Measurements from ENCODE around the gene ACTA2. TPM values are rescaled to one million over a fixed set of nuclear protein-coding genes. Genes with fewer than 3 reads are reported as not detected.
A peak's percentile ranks its signal among the peaks of the same experiment; 100 is the strongest.
"Not testable (repeated sequence)": the region's sequence is repeated elsewhere in the genome, so short reads cannot be mapped to it uniquely, and the experiment has no call there.

ACTA2 gene
- total RNA-seq, 1 donor from 2014 or later, result 25.5 TPM

- DNase-seq, result no peak
These were observed 3.5 kb downstream of the ACTA2 start for GRCh38 chr10:88949051-88949450.

- no peak for DNase-seq
These were observed 5.5 kb downstream of the ACTA2 start for GRCh38 chr10:88946965-88947590.

DNA sequence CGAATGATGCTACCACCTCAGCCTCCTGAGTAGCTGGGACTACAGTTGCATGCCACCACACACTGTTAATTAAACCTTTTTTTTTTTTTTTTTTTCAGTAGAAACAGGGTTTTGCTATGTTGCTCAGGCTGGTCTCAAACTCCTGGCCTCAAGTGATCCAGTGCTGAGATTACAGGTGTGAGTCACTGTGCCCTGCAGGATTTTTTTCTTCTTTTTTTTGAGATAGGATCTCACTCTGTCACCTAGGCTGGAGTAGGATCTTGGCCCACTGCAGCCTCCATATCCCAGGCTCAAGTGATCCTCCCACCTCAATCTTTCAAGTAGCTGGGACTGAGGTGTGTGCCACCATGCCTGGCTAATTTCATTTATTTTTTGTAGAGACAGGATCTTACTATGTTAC is 6.4 kb downstream of the ACTA2 start:
- no peak for DNase-seq

GRCh38 chr10:88944813-88945212 is 7.8 kb downstream of the ACTA2 start:
- DNase-seq, result no peak

- DNase-seq, result no peak
These were observed 8.8 kb downstream of the ACTA2 start for GRCh38 chr10:88943778-88944177.

DNA sequence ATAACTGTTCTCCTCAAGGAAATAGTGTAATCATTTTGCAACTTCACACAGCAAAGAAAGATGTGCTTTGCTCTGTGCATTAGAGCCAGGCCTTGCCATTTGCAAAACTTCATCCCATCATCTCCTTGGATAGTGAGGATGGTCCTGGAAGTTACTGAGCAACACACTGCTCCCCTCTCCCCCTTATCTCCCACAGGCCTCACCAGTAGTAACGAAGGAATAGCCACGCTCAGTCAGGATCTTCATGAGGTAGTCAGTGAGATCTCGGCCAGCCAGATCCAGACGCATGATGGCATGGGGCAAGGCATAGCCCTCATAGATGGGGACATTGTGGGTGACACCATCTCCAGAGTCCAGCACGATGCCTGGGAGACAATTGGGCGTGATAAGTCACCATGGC is 11.5 kb downstream of the ACTA2 start:
- DNase-seq, result no peak

GRCh38 chr10:88938938-88939337 is 13.6 kb downstream of the ACTA2 start:
- no peak for DNase-seq

- DNase-seq, result no peak
These were observed 14.5 kb downstream of the ACTA2 start for GRCh38 chr10:88938039-88938438.

DNA sequence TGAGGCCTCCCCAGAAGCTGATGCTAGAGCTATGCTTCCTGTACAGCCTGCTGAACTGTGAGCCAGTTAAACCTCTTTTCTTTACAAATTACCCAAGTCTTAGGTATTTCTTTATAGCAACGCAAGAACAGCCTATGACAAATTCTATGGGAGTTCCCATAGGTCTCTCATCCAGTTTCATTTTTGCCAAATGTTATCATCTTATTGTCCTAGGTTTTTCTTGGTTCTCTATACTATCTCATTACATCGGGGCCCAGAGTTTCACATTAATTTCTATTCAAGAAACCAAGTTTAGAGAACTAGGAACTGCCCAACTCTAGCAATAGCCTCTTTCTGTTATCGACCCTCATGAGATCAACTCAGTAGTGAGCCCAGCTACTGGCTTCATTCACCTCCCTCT is 15.9 kb downstream of the ACTA2 start:
- no peak for DNase-seq

GRCh38 chr10:88934900-88935672 is 17.5 kb downstream of the ACTA2 start:
- peak; percentile 89 for DNase-seq

DNA sequence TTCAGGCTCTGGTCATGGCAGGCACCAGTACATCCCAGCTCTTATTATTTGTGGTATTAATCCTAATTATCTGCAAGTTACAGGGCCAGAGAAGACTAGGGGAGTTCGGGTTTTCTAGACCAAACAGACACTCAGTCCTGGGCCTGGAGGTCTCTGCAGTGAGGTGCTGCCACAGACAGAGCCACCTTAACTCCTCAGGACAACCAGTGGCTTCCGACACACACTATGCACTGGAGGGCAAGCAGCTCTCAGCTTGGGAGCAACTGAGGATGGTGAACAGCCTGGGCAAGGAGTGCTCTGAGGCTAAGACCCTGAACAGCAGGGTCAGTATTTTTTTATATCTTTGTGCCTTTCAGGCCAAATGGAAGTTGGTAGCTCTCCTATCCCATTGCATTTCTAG is 19.0 kb downstream of the ACTA2 start:
- no peak for DNase-seq

- DNase-seq, result peak; percentile 77
These were observed 19.9 kb downstream of the ACTA2 start for GRCh38 chr10:88932539-88933256.

GRCh38 chr10:88932029-88932428 is 20.5 kb downstream of the ACTA2 start:
- DNase-seq, result not testable (repeated sequence)

DNA sequence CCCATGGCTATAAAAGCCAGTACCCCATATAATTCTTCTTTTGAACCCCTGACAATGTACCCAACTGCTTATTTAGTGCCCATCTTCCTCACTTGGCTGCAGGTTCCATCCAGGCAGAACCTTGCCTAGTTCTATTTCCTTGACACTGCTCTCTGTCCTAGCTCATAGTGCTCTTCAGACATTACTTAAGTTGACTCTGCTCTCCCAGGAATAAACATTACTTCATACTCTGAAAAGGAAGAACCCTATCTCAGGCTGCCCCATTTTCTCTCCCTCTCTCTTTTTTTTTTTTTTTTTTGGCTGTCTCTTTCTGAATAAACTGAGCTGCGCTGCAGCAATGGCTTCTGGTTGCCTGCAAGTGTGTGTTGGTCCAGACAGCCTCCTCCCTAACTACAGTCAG is 21.0 kb downstream of the ACTA2 start:
- DNase-seq, result no peak

DNA sequence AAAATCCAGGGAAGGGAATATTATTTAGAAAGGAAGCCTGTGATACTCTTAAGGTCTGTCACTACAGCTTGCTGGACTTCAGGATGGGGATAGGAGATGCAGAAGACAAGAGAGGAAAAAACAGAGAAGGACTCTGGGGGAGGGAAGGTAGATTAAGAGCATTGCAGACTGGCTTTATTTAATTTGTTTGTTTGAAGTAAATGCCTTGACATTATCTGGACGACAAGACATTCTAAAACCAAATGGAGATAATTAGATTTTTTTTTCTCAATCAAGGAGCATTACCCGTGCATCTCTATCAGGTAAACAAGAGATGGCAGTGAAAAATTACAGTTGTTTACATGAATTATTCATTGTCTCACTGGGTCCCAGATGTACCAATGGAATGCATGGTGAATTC is 24.3 kb downstream of the ACTA2 start:
- no peak for DNase-seq

DNA sequence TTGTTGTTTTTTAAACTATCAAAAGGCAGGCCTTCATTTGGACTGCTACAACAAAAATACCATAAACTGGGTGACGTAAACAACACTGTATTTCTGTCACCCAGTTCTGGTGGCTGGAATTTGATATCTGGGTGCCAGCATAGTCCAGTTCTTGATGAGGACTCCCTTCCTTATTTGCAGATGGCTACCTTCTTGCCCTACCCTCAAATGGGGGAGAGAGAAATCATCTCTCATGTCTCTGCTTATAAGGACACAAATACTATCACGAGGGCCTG is 25.2 kb downstream of the ACTA2 start:
- no peak for DNase-seq

GRCh38 chr10:88926566-88927415 is 25.8 kb downstream of the ACTA2 start:
- peak; percentile 2 for DNase-seq

DNA sequence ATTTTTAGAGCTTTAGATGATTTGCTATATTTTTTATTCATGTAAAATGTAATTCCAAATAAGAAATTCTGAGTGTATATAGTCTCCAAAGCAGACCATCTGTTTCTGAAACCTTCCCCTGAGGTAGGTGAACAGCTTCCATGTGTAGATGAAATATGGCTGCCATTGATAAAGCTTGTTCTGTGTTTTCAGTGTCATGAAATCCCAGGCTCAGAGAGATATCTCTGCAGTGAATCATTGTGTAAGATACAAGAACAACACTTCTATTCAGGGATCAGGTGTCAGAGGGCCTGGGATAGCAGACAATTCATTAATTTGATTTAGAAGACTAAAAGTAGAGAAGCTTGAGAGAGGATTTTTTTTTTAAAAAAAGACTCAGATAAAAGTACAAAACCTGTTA is 29.1 kb downstream of the ACTA2 start:
- no peak for DNase-seq

DNA sequence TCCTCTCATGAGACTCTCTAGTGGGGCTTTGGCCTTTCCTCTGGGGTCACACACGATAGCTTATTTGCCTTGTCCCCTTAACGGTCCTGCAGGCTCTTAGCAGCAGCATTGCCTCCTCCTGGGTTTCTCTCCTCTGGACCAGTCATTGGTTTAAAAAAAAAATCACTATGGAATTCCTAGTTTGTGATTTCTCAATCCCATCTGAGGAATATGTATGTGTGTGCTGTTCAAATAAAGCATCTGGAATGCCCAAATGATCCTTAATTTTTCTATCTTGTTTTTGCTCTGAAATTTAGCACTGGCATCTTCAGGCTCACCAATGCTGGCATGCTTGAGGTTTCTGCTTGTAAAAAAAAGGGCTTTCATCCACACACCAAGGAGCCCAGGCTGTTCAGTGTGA is 30.5 kb downstream of the ACTA2 start:
- no peak for DNase-seq

DNA sequence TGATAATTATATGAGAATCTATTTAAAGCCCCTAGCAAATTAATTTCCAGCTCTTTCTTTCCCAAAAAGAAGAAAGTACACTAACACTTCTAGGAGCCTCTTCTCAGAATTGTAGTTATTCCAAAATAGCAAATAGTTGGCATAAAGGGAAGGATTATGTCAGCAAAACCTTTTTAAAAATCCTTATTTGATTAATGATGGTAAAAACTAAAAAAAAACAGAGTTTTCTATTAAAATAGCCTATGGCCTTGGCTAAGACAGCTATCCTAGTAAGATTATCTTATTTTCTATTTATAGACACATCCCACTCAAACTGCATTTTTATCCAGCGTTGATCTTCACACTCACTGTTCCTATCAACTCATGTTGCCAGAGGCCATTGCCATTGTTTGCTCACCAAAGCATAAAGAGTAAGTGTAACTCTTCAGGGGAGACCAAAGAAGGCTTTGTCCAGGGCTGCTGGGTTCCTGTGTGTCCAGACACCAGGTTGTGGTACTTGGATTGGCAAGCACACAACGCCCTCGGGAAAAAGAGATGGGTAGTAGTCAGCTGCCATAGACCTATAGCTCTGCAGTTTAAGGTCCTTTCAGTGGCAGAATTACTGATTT is 31.5 kb downstream of the ACTA2 start:
- DNase-seq, result no peak

DNA sequence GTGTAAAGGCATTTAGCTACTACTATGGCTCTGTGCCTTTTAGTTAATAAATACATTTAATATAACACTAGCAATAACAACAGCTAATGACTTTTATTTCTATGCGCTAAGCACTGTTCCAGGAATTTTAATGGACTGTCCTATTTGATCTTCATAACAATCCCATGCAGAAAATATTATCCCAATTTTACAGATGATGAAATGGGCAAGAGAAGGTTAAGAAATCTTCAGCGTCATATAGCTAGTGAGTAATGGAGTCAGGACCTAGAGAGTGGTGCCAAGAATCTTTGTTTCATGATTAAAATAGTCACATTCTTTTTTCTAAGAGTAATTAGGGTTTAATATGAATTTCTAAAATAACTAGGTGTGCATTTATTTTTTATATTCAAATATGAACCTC is 32.4 kb downstream of the ACTA2 start:
- no peak for DNase-seq

DNA sequence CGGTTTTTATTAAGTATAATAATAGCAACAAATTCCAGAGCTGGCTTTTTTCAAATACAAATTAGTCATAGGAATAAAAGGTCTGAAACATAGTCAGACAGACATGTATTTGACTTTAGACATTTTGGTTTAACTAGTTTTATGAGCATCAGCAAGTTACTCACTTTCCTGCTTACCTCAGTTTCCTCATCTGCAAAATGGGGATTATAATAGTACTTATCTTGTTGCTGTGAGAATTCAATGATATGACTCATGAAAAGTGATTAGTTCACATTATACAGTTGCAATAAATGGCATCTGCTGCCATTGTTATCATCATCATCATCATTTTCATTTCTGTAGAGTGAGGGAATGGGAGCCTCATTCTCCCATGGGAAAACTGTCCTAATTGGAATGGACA is 33.5 kb downstream of the ACTA2 start:
- DNase-seq, result no peak

All from dermis blood vessel endothelial cell (primary cell).